ENCODE results near the gene PRKCZ. TPM values are rescaled to one million over a fixed set of nuclear protein-coding genes. Genes with fewer than 3 reads are reported as not detected.

Gene PRKCZ
- total and polyA plus RNA-seq, 9 of the 15 experiments (the other 6 are each of a cell fraction or from before 2014, with no cell fraction given), result 0.07 to 3.1 (median 1.3) TPM

DNA sequence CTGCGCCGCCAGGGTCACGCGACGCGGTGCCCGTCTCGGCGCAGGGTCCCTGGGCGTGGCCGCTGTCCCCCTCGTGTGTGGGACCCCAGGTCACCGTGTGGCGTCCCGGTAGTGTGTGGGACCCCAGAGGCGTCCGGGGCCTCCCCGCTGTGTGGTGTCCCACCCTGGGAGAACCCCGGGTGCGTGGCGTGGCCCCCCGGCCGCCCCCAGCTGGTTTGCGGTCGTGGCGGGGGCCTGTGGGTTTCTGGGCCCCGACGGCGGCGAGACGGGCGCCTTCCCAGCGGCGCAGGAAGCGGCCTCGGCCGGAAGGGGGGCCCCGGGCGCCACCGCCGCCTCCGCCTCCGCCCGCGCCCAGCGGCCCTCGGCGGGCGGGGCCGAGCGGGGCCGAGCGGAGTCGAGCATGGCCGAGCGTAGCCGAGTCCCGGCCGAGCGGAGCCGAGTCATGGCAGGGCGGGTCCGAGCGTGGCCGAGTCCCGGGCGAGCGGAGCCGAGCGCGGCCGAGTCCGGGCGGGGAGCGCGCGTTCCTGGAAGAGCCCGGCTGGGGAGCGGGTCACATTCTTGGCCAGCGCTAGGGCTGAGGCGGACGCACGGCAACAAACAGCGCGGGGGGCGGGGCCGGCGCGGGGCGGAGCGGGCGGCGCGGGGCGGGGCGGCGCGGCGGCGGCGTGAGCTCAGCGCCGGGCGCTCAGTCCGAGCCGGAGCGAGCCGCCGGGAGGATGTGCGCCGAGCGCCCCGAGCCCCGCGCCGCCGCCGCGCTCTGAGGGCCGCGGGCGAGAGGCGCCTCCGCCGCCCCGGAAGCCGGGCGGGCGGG lies 177.3 kb downstream of the PRKCZ start (continued):
- TF ChIP-seq TAF1 (IDR thresholded peaks at IDR 0.05; ENCODE audit: control insufficient read depth, extremely low read depth, insufficient read depth, low read length, severe bottlenecking) (peak; percentile 73), ZNF133 (CRISPR knock-in tag; IDR thresholded peaks at IDR 0.05) (no peak), KLF10 (CRISPR knock-in tag; IDR thresholded peaks at IDR 0.05) (no peak), FOXJ2 (tag; IDR thresholded peaks at IDR 0.05) (no peak), POLR2A (conservative IDR thresholded peaks at IDR 0.05) (peak; percentile 79), HLTF (IDR thresholded peaks at IDR 0.05) (no peak), ZKSCAN1 (IDR thresholded peaks at IDR 0.05; ENCODE audit: low read depth, low read length) (no peak), ARNT (IDR thresholded peaks at IDR 0.05) (no peak), MXI1 (IDR thresholded peaks at IDR 0.05; ENCODE audit: low read depth, low read length) (no peak), ZNF696 (CRISPR knock-in tag; conservative IDR thresholded peaks at IDR 0.05) (no peak), TOE1 (IDR thresholded peaks at IDR 0.05; ENCODE audit: borderline replicate concordance) (0 out of 2 replicates have a peak, but pooled peaks have one; percentile 42), TOE1 (CRISPR knock-in tag; IDR thresholded peaks at IDR 0.05; ENCODE audit: borderline replicate concordance, low read depth) (no peak), NELFE (IDR thresholded peaks at IDR 0.05; ENCODE audit: insufficient read depth, insufficient read length) (no peak), LCOR (CRISPR knock-in tag; IDR thresholded peaks at IDR 0.05) (no peak), PHB2 (IDR thresholded peaks at IDR 0.05; ENCODE audit: low read depth) (no peak), SMARCC2 (IDR thresholded peaks at IDR 0.05; ENCODE audit: low read depth) (no peak), ELF2 (CRISPR knock-in tag; IDR thresholded peaks at IDR 0.05) (no peak), SNRNP70 (optimal IDR thresholded peaks at IDR 0.05; ENCODE audit: low read depth, low read length) (no peak), PATZ1 (CRISPR knock-in tag; IDR thresholded peaks at IDR 0.05; ENCODE audit: borderline replicate concordance) (no peak), ZFP1 (CRISPR knock-in tag; IDR thresholded peaks at IDR 0.05) (no peak), PHF8 (IDR thresholded peaks at IDR 0.05; ENCODE audit: borderline replicate concordance, low read length) (peak; percentile 90)
- TF ChIP-seq, protein P1, sequence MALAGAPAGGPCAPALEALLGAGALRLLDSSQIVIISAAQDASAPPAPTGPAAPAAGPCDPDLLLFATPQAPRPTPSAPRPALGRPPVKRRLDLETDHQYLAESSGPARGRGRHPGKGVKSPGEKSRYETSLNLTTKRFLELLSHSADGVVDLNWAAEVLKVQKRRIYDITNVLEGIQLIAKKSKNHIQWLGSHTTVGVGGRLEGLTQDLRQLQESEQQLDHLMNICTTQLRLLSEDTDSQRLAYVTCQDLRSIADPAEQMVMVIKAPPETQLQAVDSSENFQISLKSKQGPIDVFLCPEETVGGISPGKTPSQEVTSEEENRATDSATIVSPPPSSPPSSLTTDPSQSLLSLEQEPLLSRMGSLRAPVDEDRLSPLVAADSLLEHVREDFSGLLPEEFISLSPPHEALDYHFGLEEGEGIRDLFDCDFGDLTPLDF (CRISPR knock-in tag; IDR thresholded peaks at IDR 0.05), result no peak
- TF ChIP-seq, protein P2, sequence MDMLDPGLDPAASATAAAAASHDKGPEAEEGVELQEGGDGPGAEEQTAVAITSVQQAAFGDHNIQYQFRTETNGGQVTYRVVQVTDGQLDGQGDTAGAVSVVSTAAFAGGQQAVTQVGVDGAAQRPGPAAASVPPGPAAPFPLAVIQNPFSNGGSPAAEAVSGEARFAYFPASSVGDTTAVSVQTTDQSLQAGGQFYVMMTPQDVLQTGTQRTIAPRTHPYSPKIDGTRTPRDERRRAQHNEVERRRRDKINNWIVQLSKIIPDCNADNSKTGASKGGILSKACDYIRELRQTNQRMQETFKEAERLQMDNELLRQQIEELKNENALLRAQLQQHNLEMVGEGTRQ (CRISPR knock-in tag; IDR thresholded peaks at IDR 0.05), result 0 out of 2 replicates have a peak, but pooled peaks have one; percentile 22
- TF ChIP-seq, protein P3, sequence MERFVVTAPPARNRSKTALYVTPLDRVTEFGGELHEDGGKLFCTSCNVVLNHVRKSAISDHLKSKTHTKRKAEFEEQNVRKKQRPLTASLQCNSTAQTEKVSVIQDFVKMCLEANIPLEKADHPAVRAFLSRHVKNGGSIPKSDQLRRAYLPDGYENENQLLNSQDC (CRISPR knock-in tag; IDR thresholded peaks at IDR 0.05), result peak; percentile 78; the same call in 1 of the 2 replicates
- TF ChIP-seq, protein P4, sequence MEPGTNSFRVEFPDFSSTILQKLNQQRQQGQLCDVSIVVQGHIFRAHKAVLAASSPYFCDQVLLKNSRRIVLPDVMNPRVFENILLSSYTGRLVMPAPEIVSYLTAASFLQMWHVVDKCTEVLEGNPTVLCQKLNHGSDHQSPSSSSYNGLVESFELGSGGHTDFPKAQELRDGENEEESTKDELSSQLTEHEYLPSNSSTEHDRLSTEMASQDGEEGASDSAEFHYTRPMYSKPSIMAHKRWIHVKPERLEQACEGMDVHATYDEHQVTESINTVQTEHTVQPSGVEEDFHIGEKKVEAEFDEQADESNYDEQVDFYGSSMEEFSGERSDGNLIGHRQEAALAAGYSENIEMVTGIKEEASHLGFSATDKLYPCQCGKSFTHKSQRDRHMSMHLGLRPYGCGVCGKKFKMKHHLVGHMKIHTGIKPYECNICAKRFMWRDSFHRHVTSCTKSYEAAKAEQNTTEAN (CRISPR knock-in tag; IDR thresholded peaks at IDR 0.05), result no peak
